TTC549 (cell line): ENCODE results near the gene DHX8.
"Not testable (repeated sequence)": the region's sequence is repeated elsewhere in the genome, so short reads cannot be mapped to it uniquely, and the experiment has no call there.

Experiments used
- FAIRE-seq: peaks from 2 replicates; lab custom pipeline; 2012; peaks lifted over from hg19 to GRCh38; lab: Jason Lieb, UNC

The DHX8 gene

DNA sequence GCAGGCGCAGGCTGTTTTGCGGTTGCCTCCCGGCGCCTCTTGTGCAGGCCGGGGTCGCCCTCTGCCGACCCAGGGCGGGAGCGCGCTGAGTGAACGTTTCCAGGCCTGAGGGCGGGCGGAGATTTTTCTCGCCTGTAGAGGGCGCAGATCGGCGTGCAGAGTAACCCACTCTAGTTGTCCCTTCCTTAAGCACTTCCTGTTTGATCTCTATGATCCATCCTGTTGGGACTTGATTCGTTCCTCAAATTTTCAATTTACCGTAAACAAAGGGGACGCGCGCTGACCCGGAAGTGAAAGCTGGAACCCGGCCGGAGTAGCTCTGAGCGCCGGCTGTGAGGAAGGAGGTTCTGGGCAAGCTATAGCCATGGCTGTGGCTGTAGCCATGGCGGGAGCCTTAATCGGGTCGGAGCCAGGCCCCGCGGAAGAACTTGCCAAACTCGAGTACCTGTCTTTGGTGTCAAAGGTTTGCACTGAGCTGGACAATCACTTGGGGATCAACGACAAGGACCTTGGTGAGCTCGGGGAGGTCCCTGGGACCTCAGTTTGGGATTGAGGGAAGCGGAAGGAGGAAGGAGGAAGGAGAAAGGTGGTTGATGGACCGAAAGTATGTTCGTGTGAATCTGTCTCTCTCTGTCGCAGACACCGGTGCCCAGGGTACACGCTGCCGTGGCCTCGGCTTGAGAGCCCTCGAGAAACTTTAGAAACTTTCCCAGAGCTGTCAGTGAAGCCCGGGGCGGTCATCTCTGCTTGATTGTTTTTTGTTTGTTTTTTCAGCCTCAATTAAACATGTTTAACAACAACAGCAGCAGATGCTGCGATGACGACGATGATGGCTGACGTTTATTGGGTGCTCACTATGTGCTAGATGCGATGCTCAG, at the start of gene DHX8:
Gene DHX8, plus strand, starts transcription at position 302 of the 878 bp plus-strand sequence. Its CDS starts 63 bp downstream, at position 365.
- peak; percentile 95 for FAIRE-seq

DNA sequence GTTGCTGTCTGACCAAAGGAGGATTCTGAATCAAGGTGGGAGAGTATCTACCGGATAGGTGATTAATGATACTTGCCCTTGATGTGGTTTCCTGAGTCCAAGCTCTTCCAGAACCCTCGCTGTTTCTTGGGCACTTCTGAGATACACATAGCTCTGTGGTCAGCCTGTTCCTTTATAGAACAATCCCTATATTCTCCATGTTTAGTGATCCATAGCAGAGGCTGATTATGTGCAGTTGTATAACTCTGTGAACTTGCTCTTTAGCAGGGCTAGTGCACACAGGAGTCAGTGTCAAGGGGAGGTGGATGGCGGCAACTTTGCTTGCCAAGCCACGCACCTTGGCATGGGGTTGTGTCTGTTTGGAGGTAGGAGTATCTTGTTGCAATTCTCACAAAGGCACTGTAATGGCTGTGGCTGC, 48.9 kb upstream of the DHX8 start:
- no peak for FAIRE-seq

DNA sequence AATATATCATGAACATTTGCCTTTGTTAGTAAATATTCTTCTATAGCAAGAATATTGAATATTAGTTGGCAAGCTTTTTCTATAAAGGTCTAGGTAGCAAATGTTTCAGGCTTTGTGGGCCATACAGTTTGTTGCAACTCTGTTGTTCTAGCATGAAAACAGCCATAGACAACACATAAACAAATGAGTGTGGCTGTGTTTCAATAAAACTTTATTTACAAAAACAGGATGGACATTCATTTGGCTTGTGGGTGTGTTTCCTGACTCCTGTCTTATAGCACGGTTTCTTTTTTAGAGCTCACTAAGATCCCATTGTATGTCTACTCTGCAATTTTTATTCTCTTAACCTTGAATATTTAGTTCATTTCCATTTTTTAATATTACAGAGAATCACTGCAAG, 46.0 kb upstream of the DHX8 start:
- FAIRE-seq: no peak

DNA sequence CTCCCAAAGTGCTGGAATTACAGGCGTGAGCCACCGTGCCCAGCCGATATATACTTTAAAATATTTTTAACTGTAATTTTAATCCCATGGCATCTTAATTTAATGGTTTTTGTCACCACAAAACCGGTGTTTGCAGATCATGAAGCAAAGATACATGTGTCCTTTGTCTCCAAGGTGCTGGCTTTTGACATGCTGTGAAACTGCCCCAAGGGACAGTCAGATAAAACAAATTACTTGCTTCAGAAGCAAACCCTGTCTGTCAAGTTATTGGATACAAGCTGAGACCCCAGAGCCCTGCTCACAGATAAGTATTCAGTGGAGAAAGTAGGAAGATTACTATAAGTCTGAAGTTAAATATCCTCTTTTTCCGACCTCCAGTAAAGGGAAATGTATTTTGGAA, 45.1 kb upstream of the DHX8 start:
- FAIRE-seq: no peak

DNA sequence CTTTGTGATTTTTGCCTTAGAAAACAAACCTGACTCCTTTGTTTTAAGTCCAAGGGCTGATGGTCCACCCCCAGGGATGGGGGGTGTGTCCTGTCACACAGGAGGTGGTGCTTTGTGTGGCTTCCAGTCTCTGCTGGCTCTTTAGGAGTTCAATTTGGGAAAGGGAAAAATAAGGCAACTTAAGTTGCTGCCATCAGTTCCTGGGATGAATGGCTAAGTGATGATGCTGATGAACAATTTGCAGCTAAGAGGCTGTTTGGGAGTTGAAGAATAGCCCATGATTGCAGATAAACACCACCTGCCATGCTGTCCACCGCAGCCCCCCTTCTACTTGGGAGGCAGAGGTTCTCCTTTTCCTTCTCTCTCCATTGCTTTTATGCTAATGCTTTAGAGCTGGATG, 44.7 kb upstream of the DHX8 start:
- no peak for FAIRE-seq

DNA sequence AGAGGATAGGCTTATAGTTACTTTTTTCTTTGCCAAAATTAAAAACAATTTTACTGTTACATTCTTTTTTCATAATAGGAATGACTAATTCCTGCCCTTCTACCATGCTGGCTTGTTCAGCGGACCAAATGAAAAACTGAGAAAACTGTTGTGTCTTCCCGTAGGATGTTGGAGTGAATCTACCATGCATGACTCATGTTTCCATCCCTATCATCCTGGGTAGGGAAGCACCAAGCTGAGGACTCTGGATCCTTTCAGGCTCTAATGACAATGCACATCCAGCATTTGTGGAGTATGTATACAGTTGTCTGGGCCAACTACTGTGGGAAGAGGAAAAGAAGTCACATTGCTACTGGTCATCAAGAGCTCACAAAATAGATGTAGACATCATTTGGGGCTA, 41.1 kb upstream of the DHX8 start:
- FAIRE-seq: no peak

DNA sequence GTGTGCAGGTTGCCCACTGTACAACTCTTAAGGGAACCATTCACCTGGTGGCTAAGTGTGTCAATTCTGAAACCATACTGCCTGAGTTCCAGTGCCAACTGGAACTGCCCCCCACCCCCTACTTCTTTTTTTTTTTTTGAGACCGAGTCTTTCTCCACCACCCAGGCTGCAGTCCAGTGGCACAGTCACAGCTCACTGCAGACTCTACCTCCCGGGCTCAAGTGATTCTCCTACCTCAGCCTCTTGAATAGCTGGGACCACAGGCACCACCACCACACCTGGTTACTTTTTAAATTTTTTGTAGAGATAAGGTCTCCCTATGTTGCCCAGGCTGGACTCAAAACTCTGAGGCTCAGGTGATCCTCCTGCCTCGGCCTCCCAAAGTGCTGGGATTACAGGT, 40.4 kb upstream of the DHX8 start:
- FAIRE-seq: no peak

DNA sequence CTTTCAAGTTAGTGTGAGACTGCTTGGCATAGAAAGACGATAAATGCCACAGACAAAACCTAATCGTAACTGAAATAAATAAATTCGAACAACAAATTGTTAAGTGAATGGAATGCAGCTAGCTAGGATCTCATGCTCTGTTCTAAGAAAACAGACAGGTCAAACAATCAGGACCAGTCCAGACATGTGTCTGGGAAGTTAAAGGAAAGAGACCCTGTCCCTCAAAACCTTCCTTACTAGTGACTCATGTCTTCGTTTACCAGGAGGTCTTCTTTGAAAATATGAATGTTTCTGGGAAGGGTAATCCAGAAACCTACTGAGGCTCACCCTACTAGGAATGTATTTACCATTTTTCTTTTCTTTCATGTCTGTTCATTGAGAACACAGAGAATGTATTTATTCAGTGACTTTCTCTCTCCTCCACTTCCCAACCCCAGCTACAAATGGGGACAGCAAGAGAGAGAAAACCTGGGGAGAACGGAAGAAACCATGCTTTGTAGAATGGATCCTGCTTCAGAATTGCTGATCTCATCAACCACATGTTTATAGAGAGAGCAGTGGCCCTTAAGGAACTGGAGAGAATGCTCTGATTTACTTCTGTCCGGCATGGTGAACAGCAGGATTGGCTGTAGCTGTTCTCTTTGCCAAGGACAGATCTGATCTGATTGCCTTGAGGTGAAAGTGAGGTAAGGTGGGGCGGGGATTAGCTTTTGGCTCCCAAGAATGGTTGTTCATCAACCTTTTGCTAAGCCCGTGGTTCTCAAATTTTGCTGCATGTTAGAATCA, 39.4 kb upstream of the DHX8 start:
- no peak for FAIRE-seq

DNA sequence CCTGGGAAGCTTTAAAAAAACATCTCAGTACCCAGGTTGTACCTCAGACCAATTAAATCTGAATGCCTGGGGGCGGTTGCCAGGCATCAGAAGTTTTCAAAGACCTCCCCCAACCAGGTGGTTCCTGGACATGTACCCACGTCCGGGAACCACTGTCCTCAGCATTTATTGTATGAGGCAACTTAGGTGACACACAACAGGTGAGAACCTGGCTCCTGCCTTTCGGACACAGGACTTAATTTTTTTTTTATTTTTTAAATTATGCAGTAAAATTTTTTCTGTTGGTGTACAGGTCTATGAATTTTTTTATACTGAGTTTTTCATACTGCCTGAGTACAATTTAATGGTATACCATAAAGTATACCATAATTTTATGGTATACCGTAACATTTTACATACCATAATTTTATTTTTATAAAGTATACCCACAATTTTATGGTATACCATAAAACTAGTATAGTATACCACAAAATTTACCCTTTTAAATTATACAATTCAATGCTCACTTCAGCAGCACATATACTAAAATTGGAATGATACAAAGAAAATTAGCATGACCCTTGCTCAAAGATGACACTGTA, 38.7 kb upstream of the DHX8 start:
- no peak for FAIRE-seq

DNA sequence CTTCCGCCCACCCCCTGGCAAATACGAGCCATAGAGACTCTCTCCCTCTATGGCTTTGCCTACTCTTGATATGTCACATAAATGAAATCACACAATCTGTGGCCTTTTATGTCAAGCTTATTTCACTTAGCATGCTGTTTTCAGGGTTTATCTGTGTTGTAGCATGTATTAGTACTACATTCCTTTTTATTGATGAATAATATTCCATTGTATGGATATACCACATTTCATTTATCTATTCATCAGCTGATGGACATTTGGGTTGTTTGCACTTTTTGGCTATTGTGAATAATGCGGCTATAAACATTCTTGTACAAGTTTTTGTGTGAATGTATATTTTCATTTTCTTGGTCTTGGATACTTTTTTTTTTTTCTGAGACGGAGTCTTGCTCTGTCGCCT, 37.0 kb upstream of the DHX8 start:
- no peak for FAIRE-seq

DNA sequence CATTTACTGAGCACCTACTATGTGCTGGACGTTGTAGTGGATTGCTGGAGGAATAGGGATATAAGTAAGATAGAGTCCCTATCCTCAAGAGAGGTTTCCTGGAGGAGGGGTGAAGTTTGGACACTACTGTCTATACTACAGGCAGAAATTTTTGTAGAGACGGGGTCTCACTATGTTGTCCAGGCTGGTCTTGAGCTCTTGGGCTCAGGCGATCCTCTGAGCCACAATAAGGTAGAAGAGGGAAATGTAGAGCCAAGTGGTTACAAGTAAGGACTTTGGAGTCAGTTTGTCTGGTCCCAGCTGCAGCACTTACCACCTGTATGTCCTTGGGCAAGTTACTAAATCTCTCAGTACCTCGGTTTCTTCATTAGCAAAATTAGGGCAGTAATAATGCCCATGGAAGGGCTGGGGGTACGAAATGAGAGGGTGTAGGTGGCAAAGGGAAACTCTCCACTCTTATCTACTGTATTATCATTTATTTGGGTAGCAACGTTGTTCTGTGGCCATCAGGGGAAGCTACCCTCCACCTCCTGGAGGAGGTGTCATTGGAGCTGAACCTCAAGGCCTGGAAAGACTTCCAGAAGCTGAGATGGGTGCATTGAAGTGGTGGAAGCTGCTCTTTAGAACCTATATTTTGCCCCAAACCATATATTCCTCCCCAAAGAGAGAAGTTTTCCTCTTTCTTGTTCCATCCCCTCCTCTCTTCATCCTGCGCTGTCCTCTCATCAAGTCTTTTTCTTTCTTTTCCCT, 34.9 kb upstream of the DHX8 start:
- no peak for FAIRE-seq

DNA sequence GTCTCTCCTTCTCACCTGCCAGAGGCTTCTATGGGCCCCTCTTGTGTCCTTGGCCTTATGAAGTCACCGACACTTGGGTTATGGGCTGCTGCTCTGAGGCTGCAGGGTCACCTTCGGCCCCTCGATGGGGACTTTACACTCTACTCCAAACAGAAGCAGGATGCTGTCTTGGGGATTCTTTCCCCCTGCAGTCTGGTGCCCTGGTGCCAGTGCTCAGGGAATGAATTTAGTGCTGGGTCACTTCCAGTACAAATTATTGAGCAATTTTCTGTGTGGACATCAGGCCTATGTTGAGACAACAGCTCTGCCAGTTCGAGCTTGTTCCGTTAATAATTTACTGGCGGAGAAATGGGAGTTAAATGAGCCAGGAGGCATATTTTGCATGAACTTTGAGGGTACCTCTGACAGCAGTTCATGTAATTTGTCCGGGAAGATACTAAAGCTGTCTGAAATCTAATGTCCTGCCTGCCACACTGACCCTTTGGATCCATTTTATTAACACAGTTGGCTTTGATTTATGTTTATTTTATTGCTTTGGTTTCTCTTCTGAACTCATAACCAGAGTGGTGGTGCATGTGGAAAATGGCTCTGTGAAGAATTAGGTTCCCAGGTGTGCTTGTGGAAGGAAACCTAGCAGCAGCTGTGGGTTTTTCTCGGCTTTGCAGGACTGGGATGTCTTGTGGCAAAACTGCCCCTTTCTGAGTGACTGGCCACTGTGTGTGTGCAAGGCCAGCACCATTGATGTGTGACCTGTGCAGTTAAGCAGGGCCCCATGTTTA, 34.1 kb upstream of the DHX8 start:
- no peak for FAIRE-seq

DNA sequence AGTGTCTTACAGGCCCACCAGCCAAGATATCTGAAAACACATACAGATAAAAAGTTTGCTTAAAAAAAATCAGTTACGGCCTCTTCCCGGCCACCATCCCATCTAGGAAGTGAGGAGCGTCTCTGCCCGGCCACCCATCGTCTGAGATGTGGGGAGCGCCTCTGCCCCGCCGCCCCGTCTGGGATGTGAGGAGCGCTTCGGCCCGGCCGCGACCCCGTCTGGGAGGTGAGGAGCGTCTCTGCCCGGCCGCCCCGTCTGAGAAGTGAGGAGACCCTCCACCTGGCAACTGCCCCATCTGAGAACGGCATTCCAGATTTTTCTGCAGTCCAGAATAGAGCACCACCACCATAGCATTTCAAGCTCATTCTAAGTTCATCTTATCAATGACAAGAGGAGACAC, 33.0 kb upstream of the DHX8 start:
- FAIRE-seq: not testable (repeated sequence)

DNA sequence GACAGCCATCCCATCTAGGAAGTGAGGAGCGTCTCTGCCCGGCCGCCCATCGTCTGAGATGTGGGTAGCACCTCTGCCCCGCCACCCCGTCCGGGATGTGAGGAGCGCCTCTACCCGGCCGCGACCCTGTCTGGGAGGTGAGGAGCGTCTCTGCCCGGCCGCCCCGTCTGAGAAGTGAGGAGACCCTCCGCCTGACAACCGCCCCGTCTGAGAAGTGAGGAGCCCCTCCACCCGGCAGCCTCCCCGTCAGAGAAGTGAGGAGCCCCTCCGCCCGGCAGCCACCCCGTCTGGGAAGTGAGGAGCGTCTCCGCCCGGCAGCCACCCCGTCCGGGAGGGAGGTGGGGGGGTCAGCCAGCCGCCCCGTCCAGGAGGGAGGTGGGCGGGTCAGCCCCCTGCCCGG, 32.0 kb upstream of the DHX8 start:
- not testable (repeated sequence) for FAIRE-seq

DNA sequence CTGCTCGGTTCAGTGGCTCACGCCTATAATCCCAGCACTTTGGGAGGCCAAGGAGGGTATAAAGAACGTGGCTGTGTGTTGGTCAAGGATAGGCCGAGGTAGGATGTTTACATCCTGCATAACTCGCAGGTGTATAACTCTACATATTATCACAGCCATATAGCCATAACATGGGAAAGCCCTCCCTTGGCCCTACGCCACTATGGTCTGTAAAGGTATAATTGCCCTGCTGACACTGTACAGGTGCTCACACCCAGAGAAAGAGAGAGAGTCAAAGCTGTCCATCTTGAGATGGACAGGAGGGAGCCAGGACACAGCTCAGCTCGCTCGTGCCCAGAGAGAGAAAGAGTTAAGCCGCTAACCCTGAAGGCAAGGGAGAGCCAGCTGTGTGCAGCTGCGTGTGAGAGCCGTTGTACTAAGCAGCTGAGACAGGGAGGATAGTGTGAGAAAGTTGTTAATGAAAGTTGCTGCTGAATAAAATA, 30.4 kb upstream of the DHX8 start:
- no peak for FAIRE-seq

DNA sequence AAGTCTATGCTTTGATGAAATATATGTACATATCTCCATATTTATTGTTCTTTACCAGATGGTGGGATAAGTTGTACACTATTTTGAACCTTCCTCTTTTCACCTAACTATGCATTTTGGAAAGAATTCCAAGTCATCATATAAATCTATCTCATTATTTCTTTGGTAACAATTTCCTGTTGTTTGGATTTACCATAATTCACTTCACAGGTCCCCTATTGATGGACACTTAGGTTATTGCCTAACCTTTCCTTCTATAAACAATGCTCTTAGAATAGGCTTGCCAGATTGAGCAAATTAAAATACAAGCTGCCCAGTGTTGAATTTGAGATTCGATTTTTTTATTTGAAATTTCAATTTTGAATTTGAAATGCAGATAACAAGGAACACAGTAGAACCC, 28.9 kb upstream of the DHX8 start:
- FAIRE-seq: no peak

DNA sequence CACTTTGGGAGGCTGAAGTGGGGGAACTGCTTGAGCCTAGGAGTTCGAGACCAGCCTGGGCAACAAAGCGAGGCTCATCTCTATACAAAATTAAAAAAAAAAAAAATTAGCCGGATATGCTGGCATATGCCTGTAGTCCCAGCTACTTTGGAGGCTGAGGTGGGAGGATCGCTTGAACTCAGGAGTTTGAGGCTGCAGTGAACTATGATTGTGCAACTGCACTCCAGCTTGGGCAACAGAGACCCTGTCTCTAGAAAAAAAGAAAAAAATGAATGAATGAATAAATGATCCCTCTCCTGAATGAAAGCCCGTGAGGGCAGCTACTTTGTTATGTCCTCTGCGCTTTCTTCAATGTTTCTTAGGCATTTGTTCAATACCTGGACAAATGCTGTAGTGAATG, 27.7 kb upstream of the DHX8 start:
- no peak for FAIRE-seq

DNA sequence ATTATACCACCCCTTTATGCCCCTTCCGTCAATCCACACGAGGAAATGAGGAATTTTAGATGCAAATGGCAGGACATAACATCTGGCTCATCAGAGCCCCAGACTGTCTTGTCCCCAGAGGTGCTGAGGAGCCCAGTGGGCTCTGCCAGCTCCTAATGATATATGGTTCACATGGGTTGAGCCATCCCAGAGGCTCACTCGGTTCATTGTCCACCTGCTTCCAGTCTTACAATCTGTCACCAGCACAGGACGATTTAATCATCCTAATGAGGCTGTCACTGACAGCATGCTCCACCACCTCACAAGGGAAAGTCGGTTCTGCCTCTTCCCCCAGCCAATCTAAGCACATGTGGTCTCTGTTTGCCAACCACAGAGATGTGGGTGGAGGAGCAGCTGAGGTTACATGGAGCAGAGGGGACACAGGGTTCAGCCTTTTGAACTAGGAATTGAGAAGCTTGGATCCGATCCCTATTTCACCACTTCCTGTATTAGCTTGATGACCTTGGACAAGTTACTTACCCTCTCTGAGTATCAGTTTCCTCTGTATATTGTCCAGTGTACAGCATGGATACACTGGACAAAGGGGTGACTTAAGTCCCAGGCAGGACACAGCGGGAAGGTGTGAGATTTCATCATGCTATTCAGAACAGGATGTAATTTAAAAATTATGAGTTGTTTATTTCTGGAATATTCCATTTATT, 27.0 kb upstream of the DHX8 start:
- no peak for FAIRE-seq

DNA sequence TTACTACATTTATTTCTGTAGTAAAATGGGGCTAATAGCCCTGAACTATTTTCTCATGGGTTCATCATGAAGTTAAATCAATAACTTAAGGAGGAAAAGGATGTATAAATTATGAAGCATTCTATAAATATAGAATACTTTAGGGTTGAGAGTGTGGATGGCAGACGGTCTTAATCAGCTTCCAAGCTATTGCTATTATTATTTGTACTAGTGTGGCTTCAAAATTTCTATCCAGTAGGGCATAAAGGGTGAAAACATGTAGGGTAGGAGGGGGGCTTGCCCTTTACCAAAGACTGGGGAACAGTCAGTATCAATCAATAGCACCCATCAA, 26.4 kb upstream of the DHX8 start:
- no peak for FAIRE-seq

DNA sequence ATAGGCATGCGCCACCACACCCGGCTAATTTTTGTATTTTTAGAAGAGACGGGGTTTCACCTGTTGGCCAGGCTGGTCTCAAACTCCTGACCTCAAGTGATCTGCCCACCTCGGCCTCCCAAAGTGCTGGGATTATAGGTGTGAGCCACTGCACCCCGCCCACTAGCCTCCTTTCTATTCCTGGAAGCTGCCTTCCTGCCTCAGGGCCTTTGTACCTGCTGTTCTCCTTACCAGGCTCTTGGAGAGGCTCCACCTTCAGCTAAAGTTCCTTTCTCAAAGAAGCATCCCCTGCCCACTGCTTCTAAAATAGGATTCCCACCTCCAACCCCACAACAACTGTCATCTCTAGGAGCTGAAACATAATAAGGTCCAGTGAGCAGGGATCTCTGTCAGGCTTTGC, 23.9 kb upstream of the DHX8 start:
- not testable (repeated sequence) for FAIRE-seq

DNA sequence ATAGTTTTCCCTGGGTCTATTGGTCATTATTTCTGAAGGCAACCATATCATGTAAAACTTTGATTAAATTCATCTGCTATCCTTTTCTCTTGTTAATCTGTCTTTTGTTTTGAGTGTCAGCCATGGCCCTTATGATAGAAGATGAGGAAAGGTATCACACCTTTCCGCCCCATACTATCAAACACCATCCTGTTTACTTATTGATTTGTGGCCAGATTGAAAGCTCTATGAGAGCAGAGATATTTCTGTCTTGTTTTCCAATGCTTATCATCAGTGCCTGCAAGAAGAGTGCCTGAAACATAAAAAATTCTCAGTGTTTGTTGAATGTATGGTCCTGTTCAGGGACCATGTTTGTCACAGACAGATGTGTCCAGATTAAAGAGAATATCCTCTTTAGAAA, 22.6 kb upstream of the DHX8 start:
- no peak for FAIRE-seq
